Activated CD4-positive, alpha-beta T cell treated with anti-CD3 and anti-CD28 coated beads, Interleukin-2, amount 10 ng/mL, durations not matched to agents 7 days and 5 days (primary cell): Measurements from ENCODE around the gene AFG3L2. TPM values are rescaled to one million over a fixed set of nuclear protein-coding genes. Genes with fewer than 3 reads are reported as not detected.
A peak's percentile ranks its signal among the peaks of the same experiment; 100 is the strongest.
"Not testable (repeated sequence)": the region's sequence is repeated elsewhere in the genome, so short reads cannot be mapped to it uniquely, and the experiment has no call there.

Source experiments
- CTCF ChIA-PET: fragments of 350-600 bp; sonication (Branson Sonifier 250); formaldehyde crosslinking; loops from one replicate; lab custom pipeline; 2021; ENCODE audit warnings: antibody characterized with exemption; lab: Charles Lee
- POLR2A ChIA-PET: fragments of 350-600 bp; sonication (Branson Sonifier 250); formaldehyde crosslinking; loops from one replicate; lab custom pipeline; 2021; ENCODE audit warnings: antibody characterized with exemption; lab: Charles Lee
- DNase-seq: peaks from one replicate; pipeline ENCODE4 v3.0.0-alpha.2; 2020
- H3K27ac Mint-ChIP-seq: one replicate; pipeline ENCODE4 v1.8.0; 2021; ENCODE audit warnings: mild to moderate bottlenecking, moderate library complexity, mixed read lengths
- H3K27me3 Mint-ChIP-seq: one replicate; pipeline ENCODE4 v1.8.0; 2021; ENCODE audit warnings: mixed read lengths
- H3K36me3 Mint-ChIP-seq: one replicate; pipeline ENCODE4 v1.8.0; 2021; ENCODE audit warnings: low read depth, mixed read lengths
- H3K4me1 Mint-ChIP-seq: one replicate; pipeline ENCODE4 v1.8.0; 2021; ENCODE audit warnings: mixed read lengths
- H3K4me3 Mint-ChIP-seq: one replicate; pipeline ENCODE4 v1.8.0; 2021; ENCODE audit warnings: mild to moderate bottlenecking, moderate library complexity, mixed read lengths
- H3K9me3 Mint-ChIP-seq: one replicate; pipeline ENCODE4 v1.8.0; 2021; ENCODE audit warnings: mixed read lengths
- total RNA-seq, 2 experiments: library from RNA; stranded (reverse); gene quantifications; one replicate each; pipeline ENCODE4 v1.2.3, GENCODE V29; 2021

AFG3L2 gene
- total RNA-seq = 10 to 100 TPM; 35.7 to 36.4 TPM

DNA sequence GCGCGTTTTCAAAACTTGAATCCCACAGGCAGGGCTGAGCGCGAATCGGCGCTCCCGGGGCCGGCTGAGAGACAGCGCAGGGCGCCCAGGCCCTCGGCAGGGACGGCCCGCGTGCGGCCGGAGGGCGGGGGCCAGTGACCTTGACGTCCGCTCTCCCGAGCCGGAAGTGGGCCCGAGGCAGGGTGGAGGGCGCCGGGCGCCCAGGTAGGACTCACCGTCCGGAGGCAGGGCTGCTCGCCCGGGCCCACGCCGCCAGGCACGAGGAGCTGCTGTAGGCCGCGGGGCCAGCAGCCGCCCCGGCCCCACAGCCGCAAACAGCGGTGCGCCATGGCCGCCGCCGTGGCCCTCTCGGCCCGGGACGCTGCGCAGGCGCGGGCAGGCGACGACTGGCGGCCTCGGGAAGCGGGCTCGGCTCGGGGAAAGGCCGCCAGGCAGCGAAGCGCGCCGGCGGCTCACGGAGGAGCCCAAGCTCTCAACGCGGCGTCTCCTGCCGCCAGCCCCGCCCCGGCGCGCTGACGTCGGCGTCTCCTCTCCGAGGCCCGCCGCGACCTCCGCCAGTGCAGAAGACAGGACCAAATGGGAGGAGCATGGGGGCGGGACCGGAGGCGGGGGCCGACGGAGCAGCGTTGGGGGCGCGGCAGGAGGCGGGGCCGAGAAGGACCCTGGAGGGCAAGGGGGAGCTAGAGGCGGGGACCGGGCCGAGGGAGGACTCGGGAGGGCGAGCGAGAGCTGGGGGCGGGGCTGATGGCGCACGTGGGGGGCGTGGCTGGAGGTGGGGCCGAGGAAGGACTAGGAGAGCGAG lies at the start of gene AFG3L2:
Gene AFG3L2, minus strand, starts transcription at position 474 of the 802 bp plus-strand sequence. Its CDS starts 145 bp downstream, at position 329.
- H3K27me3 Mint-ChIP-seq = peaks cover 2% of the 10 kb centered on the region
- peak; percentile 100 for DNase-seq
- ChIA-PET POLR2A (interaction anchor here (0.7 to 1.0 kb wide), 3 partner anchors 24 to 614 kb away, joined by 3 to 4 read pairs (median 3); partner anchors contain the start of gene CEP192), CTCF (interaction anchor here (0.8 to 1.2 kb wide), 5 partner anchors 13 to 315 kb away, joined by 3 to 4 read pairs (median 3); no protein-coding TSS in a partner anchor)
- H3K27ac Mint-ChIP-seq = peak within 1 kb of the TSS; percentile 96
- H3K4me1 Mint-ChIP-seq = peaks cover 48% of the 10 kb centered on the region
- H3K4me3 Mint-ChIP-seq = peak within 1 kb of the TSS; percentile 92
- peaks cover 16% of the 10 kb centered on the region for H3K36me3 Mint-ChIP-seq
- no peaks in the 10 kb centered on the region for H3K9me3 Mint-ChIP-seq

DNA sequence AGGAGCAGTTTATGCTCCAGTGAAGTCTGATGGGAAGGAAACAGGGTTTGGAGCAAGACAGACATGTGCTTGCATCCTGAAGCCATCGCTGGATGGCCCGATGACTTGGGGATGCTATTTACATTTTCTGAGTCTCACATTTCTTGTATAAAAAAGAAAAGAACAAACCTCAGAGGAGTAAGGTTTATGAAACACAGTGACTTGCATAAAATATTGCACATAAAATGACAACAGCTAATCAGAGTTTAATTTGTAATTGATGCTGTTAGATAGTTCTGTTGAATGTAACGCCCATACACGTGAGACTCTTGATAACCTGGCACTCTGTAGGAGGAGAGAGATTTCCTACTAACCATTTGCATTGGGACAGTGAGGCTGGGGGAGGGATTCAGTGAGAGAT lies 47.2 kb upstream of the AFG3L2 start:
- Mint-ChIP-seq H3K4me3 (no peak overlapping the region), H3K36me3 (no peaks in the 10 kb centered on the region), H3K9me3 (no peaks in the 10 kb centered on the region), H3K4me1 (peaks cover 14% of the 10 kb centered on the region), H3K27ac (no peak overlapping the region), H3K27me3 (peaks cover 7% of the 10 kb centered on the region)
- no peak for DNase-seq
- POLR2A ChIA-PET = interaction anchor here (0.7 kb wide), 1 partner anchor 21 kb away, joined by 4 read pairs; no protein-coding TSS in a partner anchor
- CTCF ChIA-PET = no interaction called here

DNA sequence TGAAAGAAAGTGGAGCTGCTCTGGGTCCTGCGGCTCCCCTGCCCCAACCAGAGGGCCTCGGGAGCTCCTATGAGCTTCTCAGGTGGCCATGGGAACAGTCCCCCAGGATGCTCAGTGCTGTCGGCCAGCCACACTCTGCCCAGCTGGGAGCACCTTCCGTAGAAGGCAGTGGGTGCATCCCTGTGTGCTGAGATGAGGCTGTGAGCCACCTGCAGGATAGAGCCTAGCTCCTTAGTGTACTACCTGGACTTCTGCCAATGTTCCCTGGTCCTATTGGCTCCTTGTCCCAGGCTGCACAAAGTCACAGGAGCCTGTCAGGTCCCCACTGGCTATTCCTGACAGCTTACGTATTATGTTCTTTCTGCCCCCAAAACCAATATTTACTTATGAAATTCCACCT lies 46.8 kb upstream of the AFG3L2 start:
- Mint-ChIP-seq H3K4me3 (no peak overlapping the region), H3K4me1 (peaks cover 14% of the 10 kb centered on the region), H3K9me3 (no peaks in the 10 kb centered on the region), H3K27ac (no peak overlapping the region), H3K36me3 (no peaks in the 10 kb centered on the region), H3K27me3 (peaks cover 7% of the 10 kb centered on the region)
- ChIA-PET CTCF (interaction anchor here (0.8 to 1.4 kb wide), 2 partner anchors 14 to 93 kb away, joined by 3 read pairs; no protein-coding TSS in a partner anchor), POLR2A (interaction anchor here (0.7 kb wide), 1 partner anchor 21 kb away, joined by 4 read pairs; no protein-coding TSS in a partner anchor)
- DNase-seq = no peak

DNA sequence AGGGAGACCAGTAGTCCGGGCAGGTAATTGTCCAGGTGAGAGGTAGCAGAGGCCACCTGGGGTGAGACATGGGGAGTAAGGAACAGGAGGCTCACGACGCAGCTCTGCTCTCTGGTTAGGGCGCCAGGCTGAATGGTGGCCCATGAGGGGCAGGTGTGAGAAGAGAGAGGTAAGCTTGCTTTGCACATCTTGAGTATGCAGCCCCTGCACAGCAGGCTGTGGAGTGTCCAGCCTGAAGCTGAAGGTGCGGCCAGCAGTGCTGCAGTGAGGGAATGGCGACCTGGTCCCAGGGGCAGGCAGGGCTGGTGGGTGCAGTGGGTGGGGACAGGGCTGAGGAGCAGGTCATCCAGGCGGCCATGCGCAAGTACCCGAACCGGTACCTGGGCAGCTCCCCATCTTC lies 46.4 kb upstream of the AFG3L2 start:
- ChIA-PET CTCF (interaction anchor here (0.8 to 1.5 kb wide), 4 partner anchors 13 to 94 kb away, joined by 3 to 4 read pairs (median 3); partner anchors contain the start of gene PRELID3A), POLR2A (no interaction called here)
- H3K27me3 Mint-ChIP-seq = peaks cover 7% of the 10 kb centered on the region
- DNase-seq = no peak
- no peak overlapping the region for H3K27ac Mint-ChIP-seq
- H3K9me3 Mint-ChIP-seq = no peaks in the 10 kb centered on the region
- H3K36me3 Mint-ChIP-seq = no peaks in the 10 kb centered on the region
- H3K4me3 Mint-ChIP-seq = no peak overlapping the region
- H3K4me1 Mint-ChIP-seq = peaks cover 17% of the 10 kb centered on the region

DNA sequence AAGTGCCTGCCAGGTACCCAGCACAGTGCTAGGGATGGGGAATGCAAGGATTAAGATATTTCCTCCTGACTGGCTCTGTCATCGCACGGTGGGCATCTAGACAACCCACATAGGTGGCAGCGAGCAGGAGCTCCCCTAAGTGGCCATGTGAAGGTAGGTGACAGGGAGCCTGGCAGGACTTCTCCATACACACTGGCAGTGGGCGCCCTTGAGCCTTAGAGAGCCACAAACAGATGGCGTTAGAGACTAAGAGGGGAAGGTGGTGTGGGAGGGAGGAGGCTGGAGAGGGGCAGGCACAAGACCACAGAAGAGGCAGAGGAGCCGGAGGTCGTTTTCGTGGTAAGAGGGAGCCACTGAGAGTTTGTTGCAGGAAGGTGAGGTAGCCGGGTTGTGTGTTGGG lies 45.9 kb upstream of the AFG3L2 start:
- peaks cover 7% of the 10 kb centered on the region for H3K27me3 Mint-ChIP-seq
- no peak overlapping the region for H3K4me3 Mint-ChIP-seq
- H3K9me3 Mint-ChIP-seq = no peaks in the 10 kb centered on the region
- no peaks in the 10 kb centered on the region for H3K36me3 Mint-ChIP-seq
- no peak for DNase-seq
- H3K4me1 Mint-ChIP-seq = peaks cover 18% of the 10 kb centered on the region
- ChIA-PET POLR2A (no interaction called here), CTCF (interaction anchor here (1.1 to 1.5 kb wide), 3 partner anchors 13 to 15 kb away, joined by 3 to 4 read pairs (median 3); partner anchors contain the start of gene PRELID3A)
- no peak overlapping the region for H3K27ac Mint-ChIP-seq

DNA sequence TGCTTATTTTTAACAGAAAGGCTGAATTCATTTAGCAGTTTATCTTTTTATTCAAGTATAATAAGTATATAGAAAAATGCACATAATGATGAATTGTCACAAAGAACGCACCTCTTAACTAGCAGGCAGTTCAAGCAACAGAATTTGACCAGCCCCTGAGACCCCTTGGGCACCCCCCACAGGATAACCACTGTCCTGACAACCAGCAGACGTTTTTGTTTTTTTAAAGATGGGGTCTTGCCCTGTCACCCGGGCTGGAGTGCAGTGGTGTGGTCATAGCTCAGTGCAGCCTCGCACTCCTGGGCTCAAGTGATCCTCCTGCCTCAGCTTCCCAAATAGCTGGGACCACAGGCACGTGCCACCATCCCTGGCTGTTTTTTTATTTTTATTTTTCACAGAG lies 44.7 kb upstream of the AFG3L2 start:
- Mint-ChIP-seq H3K27ac (no peak overlapping the region), H3K27me3 (peaks cover 7% of the 10 kb centered on the region), H3K4me1 (peaks cover 15% of the 10 kb centered on the region), H3K4me3 (no peak overlapping the region), H3K36me3 (no peaks in the 10 kb centered on the region), H3K9me3 (no peaks in the 10 kb centered on the region)
- POLR2A ChIA-PET = no interaction called here
- DNase-seq = no peak
- CTCF ChIA-PET = interaction anchor here (0.7 kb wide), 1 partner anchor 20 kb away, joined by 4 read pairs; no protein-coding TSS in a partner anchor

DNA sequence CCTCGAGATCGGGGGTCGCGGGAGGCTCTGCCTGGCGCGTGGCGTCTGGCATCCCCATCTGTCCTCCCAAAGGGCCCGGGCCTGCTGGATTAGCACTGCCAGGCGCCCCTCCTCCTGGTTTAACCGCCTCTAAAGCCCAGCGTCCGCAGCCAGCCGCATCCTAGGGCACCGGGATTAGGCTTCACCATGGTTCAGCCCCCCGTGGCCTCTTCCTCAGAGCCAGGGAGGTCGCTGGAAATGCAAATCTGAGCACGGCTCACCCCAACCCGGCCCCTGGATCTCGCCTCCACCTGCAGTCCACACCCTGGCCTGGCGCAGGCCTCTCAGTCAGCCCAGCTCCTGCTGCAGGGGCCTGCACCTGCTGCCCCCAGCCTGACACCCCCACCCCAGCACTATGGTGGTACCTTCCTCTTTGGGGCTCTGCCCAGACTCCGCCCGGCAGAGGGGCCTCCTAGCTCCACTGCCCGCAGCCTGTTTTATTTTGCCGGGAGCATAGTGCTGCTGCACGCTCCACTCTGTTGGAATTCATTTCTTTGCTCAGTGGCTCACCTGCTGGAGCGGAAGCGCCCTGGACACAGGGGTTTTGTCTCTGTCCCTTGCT lies 43.9 kb upstream of the AFG3L2 start:
- Mint-ChIP-seq H3K27ac (no peak overlapping the region), H3K27me3 (peaks cover 7% of the 10 kb centered on the region), H3K36me3 (no peaks in the 10 kb centered on the region), H3K9me3 (no peaks in the 10 kb centered on the region), H3K4me1 (peaks cover 15% of the 10 kb centered on the region), H3K4me3 (peak overlapping the region; percentile 42)
- CTCF ChIA-PET = no interaction called here
- DNase-seq = no peak
- POLR2A ChIA-PET = no interaction called here

DNA sequence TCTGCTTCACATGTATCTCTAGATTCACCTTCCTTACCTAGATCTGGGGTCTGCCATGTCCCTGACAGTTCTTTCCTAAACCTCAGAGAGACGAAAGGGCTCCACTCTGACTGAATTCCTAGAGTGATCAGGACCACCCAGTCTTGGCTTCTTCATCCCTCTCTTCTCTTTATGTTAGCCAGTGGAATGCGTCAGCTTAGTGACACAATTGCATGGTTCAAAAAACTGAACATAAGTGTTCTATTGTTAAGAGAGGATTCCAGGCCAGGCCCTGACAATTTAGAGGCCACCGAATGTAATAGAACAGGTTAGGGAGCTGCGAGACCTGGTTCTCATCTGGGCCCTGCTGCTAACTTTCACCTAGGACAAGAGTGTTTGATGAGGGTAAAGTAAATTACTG lies 40.7 kb upstream of the AFG3L2 start:
- H3K36me3 Mint-ChIP-seq = no peaks in the 10 kb centered on the region
- POLR2A ChIA-PET = no interaction called here
- no peak overlapping the region for H3K27ac Mint-ChIP-seq
- CTCF ChIA-PET = interaction anchor here (0.6 kb wide), 1 partner anchor 10 kb away, joined by 3 read pairs; no protein-coding TSS in a partner anchor
- H3K4me3 Mint-ChIP-seq = no peak overlapping the region
- H3K4me1 Mint-ChIP-seq = peaks cover 15% of the 10 kb centered on the region
- H3K27me3 Mint-ChIP-seq = peaks cover 7% of the 10 kb centered on the region
- H3K9me3 Mint-ChIP-seq = no peaks in the 10 kb centered on the region
- DNase-seq = no peak

DNA sequence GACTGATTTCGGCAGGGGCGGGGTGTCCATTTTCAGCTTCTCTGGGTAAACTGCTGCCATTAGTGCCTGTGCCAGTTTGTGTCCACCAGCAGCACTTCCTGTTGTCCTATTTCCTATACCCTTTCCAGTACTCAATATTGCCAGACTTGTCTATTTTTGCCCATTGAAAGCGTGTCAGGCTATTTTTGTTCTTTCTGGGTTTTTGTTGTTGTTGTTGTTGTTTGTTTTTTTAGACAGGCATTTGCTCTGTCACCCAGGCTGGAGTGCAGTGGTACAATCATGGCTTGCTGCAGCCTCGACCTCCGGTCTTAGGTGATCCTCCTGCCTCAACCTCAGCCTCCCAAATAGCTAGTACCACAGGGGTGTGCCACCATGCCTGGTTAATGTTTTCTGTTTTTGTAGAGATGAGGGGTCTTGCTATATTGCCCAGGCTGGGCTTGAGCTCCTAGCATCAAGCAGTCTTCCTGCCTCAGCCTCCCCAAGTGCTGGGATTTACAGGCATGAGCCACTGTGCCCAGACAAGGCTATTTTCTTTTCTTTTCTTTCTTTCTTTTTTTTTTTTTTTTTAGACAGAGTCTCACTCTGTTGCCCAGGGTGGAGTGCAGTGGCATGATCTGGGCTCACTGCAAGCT lies 39.2 kb upstream of the AFG3L2 start:
- CTCF ChIA-PET = no interaction called here
- POLR2A ChIA-PET = no interaction called here
- no peak overlapping the region for H3K27ac Mint-ChIP-seq
- peaks cover 5% of the 10 kb centered on the region for H3K27me3 Mint-ChIP-seq
- H3K9me3 Mint-ChIP-seq = no peaks in the 10 kb centered on the region
- no peak overlapping the region for H3K4me3 Mint-ChIP-seq
- peaks cover 12% of the 10 kb centered on the region for H3K4me1 Mint-ChIP-seq
- DNase-seq = no peak
- no peaks in the 10 kb centered on the region for H3K36me3 Mint-ChIP-seq

DNA sequence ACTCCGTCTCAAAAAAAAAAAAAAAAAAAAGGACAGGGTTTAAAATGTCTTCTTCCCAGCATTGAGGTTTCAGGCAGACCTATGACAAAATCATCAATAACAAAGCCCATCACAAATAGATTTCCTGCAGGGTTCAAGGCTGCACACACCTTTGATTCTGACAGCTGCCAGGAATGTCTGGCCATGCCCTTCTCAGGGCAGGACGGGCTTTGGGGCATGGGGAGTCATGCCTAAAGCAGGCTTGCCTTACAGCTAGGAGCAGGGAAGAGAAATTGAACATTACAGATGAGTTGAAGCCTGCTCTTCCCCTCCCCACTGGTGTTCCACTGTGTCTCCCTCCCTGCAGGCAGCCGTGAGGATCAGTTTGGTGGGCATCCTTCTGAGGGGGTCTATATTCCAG lies 34.4 kb upstream of the AFG3L2 start:
- Mint-ChIP-seq H3K27me3 (peaks cover 17% of the 10 kb centered on the region), H3K27ac (no peak overlapping the region), H3K36me3 (peaks cover 2% of the 10 kb centered on the region), H3K4me1 (peaks cover 17% of the 10 kb centered on the region), H3K9me3 (no peaks in the 10 kb centered on the region), H3K4me3 (no peak overlapping the region)
- ChIA-PET POLR2A (no interaction called here), CTCF (interaction anchor here (0.6 to 0.7 kb wide), 2 partner anchors 17 to 691 kb away, joined by 3 read pairs; no protein-coding TSS in a partner anchor)
- no peak for DNase-seq

DNA sequence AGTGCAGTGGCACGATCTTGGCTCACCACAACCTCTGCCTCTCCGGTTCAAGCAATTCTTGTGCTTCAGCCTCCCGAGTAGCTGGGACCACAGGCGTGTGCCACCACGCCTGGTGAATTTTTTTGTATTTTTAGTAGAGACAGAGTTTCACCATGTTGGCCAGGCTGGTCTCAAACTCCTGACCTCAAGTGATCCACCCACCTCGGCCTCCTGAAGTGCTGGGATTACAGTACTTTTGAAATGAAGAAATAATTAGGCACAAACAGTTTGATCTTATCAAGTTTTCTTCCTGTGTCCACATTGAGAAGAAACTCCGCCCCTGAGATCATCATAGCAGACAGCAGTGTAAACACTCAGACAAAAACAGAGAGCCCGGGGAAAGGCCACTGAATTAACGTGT lies 33.7 kb upstream of the AFG3L2 start:
- H3K36me3 Mint-ChIP-seq = not testable (repeated sequence)

DNA sequence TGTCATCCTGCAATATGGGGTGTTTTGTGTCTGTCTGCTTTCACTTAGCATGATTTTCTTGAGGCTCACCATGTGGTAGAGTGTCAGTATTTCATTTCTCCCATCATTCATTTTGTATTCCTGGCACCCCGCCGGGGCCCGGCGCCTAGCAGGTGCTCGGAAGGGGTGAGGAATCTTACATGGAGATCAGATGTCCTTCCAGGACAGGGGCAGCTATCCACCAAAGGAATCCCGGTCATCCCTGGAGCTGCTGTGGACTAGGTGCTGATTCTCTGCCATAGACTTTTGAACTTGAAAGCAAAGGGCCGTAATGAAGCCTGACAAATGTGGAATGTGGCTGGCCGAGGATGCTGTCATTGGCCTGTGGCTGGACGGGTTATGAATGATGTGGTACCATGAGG lies 33.1 kb upstream of the AFG3L2 start:
- Mint-ChIP-seq H3K27me3 (peaks cover 29% of the 10 kb centered on the region), H3K9me3 (no peaks in the 10 kb centered on the region), H3K27ac (no peak overlapping the region), H3K4me3 (no peak overlapping the region), H3K4me1 (peaks cover 23% of the 10 kb centered on the region), H3K36me3 (peaks cover 2% of the 10 kb centered on the region)
- ChIA-PET POLR2A (no interaction called here), CTCF (interaction anchor here (1.0 to 1.3 kb wide), 2 partner anchors 13 to 17 kb away, joined by 3 read pairs; no protein-coding TSS in a partner anchor)
- no peak for DNase-seq

More for the DNA sequence above, 33.7 kb upstream of the AFG3L2 start:
- H3K4me3 Mint-ChIP-seq, DNase-seq, POLR2A ChIA-PET, H3K9me3 Mint-ChIP-seq, H3K27ac Mint-ChIP-seq: not testable (repeated sequence)
- Mint-ChIP-seq H3K4me1 (peaks cover 23% of the 10 kb centered on the region), H3K27me3 (peaks cover 24% of the 10 kb centered on the region)
- CTCF ChIA-PET = interaction anchor here (0.7 kb wide), 1 partner anchor 691 kb away, joined by 3 read pairs; no protein-coding TSS in a partner anchor
